ENCODE data around the gene SPSB3.
"Not testable (repeated sequence)": the region's sequence is repeated elsewhere in the genome, so short reads cannot be mapped to it uniquely, and the experiment has no call there.

SPSB3 gene

GRCh38 chr16:1734816-1735215 lies 47.6 kb downstream of the SPSB3 start:
- DNase-seq = no peak

DNA sequence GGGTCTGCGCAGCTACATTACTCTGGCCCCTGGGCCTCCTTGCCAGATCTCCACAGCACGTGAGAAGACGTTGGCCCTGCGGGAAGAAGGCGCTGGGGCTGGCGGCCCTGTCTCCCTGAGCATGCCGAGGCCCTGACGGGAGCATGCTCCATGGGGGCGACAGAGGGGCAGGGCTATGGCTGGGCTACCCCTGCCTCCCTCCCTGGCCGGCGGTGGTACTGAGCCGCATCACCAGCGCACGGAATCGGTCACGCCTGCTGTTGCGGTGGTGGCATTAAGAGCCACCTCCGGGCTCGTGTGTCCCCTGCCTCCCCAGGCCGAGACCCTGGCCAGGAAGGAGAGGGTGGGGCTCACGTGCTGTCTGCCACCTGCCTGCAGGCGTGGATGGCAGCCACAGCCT lies 48.2 kb downstream of the SPSB3 start:
- no peak for DNase-seq

DNA sequence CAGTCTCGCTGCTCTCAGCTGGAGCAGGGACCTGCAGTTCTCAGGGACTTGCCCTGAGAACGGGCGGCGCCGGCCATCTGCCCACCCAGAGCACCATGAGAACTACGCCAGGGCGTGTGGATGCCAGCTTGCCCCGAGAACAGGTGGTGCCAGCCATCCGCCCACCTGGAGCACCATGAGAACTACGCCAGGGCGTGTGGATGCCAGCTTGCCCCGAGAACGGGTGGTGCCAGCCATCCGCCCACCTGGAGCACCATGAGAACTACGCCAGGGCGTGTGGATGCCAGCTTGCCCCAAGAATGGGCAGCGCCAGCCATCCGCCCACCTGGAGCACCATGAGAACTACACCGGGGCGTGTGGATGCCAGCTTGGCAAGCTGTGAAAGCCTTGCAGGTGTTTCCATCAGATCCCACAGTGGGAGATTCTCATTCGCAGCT lies 49.8 kb downstream of the SPSB3 start:
- not testable (repeated sequence) for DNase-seq

DNA sequence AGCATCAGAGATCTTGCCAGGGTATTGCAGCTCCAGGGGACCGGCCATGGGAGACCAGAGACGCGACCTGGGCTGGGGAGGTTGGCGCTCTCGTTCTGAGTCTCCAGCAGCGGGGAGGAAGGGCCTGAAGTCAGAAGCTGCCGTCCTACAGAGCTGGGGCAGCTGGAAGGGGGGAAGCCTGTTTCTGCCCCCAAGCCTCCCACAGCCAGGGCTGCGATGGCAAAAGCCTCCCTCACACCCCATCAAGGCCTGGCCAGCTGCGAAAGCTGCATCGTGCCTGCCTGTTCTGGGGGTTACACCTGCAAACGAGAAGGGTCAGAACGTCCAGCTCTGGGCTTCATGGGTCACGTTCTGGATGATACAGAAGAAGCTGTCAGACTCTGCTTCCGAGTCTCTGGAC lies 50.3 kb downstream of the SPSB3 start:
- no peak for DNase-seq

DNA sequence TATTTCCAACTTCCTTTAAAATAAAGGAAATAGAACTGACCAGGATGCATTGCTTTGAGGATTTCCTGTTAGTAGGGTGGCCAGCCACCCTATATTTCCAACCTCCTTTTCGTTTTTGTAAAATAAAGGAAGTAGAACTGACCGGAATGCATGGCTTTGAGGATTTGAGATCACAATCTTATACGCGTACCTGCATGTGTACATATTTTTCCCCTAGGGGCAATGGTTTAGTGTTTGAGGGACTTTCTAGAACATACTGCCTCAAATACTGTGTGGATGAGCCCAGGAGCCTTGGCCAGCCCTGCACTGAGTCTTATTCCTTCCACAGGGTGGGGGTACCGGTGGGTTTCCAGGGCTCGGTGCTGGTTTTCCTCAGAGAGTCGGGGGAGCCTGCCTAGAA lies 50.8 kb downstream of the SPSB3 start:
- no peak for DNase-seq

- DNase-seq = no peak
These were observed 51.3 kb downstream of the SPSB3 start for GRCh38 chr16:1731073-1731472.

- DNase-seq = no peak
These were observed 52.9 kb downstream of the SPSB3 start for GRCh38 chr16:1729445-1729844.

DNA sequence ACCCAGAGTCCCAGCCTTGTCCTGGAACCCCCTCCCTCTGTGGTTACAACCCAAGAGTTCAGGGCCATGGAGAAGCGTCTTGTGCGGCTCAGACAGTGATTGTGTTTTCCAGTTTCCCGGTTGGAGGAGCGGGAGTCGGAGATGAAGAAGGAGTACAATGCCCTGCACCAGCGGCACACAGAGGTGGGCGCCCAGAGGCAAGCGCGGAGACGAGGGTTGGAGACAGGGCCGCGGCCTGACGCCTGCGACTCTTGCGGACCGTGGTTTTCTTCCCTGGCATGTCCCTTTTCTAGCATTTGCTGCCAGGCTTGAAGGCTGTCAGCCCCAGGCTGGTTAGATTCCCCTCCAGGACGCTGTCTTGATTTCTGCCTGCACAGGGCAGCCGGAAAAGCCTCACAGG lies 53.3 kb downstream of the SPSB3 start:
- no peak for DNase-seq

DNA sequence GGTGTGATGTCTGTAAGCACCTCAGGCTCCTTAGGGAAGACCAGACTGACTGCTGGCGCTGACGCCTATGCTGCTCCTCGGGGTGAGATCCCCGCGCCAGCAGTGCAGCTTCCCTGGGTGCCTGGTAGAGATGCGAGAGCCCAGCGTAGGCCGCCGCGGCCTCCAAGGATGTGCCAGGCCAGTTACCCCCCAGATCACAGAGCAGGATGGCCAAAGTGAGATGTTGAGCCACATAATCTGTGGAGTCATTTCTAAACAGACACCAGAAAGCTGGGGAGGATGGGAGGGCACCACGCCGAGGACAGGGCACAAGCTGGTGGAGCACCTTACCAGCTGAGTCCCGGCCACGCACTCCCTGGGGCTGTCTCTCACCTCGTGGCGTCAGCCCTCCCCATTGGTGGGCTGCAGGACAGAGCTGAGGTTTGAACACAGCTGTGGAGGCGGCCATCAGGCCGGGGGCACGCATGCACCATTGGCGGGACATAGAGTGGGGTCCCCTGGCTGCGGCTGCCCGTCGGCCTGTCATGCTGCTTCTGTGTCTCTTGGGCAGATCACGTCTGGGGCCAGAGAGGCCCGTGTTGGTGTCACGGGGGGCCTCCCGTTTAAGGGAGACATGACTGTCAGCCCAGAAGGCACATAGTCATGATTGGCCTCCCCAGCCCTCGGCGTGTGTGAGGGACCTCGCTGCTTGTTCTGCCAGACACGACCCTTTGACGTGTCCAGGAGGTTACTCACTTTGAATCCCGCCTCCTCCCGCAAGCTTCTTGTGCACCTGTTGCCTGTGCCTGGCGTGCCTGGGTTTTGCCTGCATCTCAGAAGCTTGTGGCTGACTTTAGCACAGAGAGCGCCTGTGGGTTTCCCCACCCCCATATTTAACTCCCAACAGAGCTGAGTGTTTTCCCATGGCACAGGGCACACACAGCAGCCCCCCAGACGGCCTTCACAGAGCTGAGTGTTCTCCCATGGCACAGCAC lies 54.4 kb downstream of the SPSB3 start:
- DNase-seq = no peak

Data from NCI-H2107 (cell line).